Loucy (cell line): ENCODE data around the gene MIEF1.
"Not testable (repeated sequence)": the region's sequence is repeated elsewhere in the genome, so short reads cannot be mapped to it uniquely, and the experiment has no call there.

ENCODE experiments used
- H2AFZ ChIP-seq: fragments of 200-600 bp; sonication (generic); 2 replicates; pipeline ENCODE4 v1.6.0; 2016; ENCODE audit warnings: antibody characterized with exemption, mild to moderate bottlenecking, low read length, moderate library complexity
- H3F3A ChIP-seq: fragments of 200-600 bp; 2 replicates; pipeline ENCODE4 v1.6.0; 2016; ENCODE audit warnings: antibody characterized with exemption, low read depth, mild to moderate bottlenecking
- H3K27me3 ChIP-seq: fragments of 200-600 bp; sonication (generic); 2 replicates; pipeline ENCODE4 v1.6.1; 2014; ENCODE audit warnings: low read length, mild to moderate bottlenecking; ENCODE audit not compliant: insufficient read depth, poor library complexity, severe bottlenecking
- H3K36me3 ChIP-seq: fragments of 200-600 bp; sonication (generic); 2 replicates; pipeline ENCODE4 v1.6.1; 2016; ENCODE audit warnings: low read length; ENCODE audit not compliant: insufficient read depth
- H3K4me1 ChIP-seq: fragments of 200-600 bp; sonication (generic); 2 replicates; pipeline ENCODE4 v1.5.1; 2014; ENCODE audit warnings: low read length, mild to moderate bottlenecking; ENCODE audit not compliant: insufficient read depth, poor library complexity, severe bottlenecking
- H3K4me2 ChIP-seq: fragments of 200-600 bp; sonication (generic); 2 replicates; pipeline ENCODE4 v1.6.0; 2014; ENCODE audit warnings: antibody characterized with exemption, low read length, low read depth, mild to moderate bottlenecking; ENCODE audit not compliant: poor library complexity, severe bottlenecking
- H3K4me3 ChIP-seq: fragments of 200-600 bp; sonication (generic); 2 replicates; pipeline ENCODE4 v1.5.1; 2014; ENCODE audit warnings: low read length, mild to moderate bottlenecking, mixed read lengths; ENCODE audit not compliant: poor library complexity, severe bottlenecking
- H3K79me2 ChIP-seq: fragments of 200-600 bp; sonication (generic); 2 replicates; pipeline ENCODE4 v1.6.1; 2014; ENCODE audit warnings: low read length; ENCODE audit not compliant: insufficient read depth
- H3K9ac ChIP-seq: fragments of 200-600 bp; sonication (generic); 2 replicates; pipeline ENCODE4 v1.6.0; 2014; ENCODE audit warnings: mild to moderate bottlenecking, low read depth, low read length, moderate library complexity; ENCODE audit not compliant: poor library complexity, severe bottlenecking
- H3K9me2 ChIP-seq: fragments of 200-600 bp; sonication (generic); replicated peaks from 2 replicates; pipeline ENCODE4 v1.6.1; 2016; ENCODE audit warnings: low read depth, low read length, mixed read lengths
- H3K9me3 ChIP-seq: fragments of 200-600 bp; sonication (generic); 2 replicates; pipeline ENCODE4 v1.6.1; 2014; ENCODE audit warnings: mild to moderate bottlenecking, antibody characterized with exemption, low read length, low read depth; ENCODE audit not compliant: insufficient read depth
- H4K20me1 ChIP-seq: fragments of 200-600 bp; sonication (generic); 2 replicates; pipeline ENCODE4 v1.6.0; 2014; ENCODE audit warnings: antibody characterized with exemption, low read length, mild to moderate bottlenecking; ENCODE audit not compliant: insufficient read depth, poor library complexity, severe bottlenecking
- CTCF ChIP-seq: fragments of 200-600 bp; sonication (generic); conservative IDR thresholded peaks from 2 replicates; pipeline ENCODE4 v1.5.1; 2014; ENCODE audit warnings: mild to moderate bottlenecking, antibody characterized with exemption, low read length
- EZH2phosphoT487 ChIP-seq: fragments of 200-600 bp; IDR thresholded peaks from 2 replicates; pipeline ENCODE4 v1.6.1; 2018; ENCODE audit warnings: antibody characterized with exemption, mild to moderate bottlenecking, moderate library complexity, borderline replicate concordance

Gene MIEF1

GRCh38 chr22:39518996-39519680 is 17.0 kb downstream of the MIEF1 start:
- Histone ChIP-seq H3K9me2 (no peaks in the 10 kb centered on the region), H3K4me1 (peaks cover 25% of the 10 kb centered on the region), H3K9me3 (no peaks in the 10 kb centered on the region), H3K79me2 (peaks cover 70% of the 10 kb centered on the region), H4K20me1 (peaks cover 45% of the 10 kb centered on the region), H3K4me2 (peak overlapping the region; percentile 94), H2AFZ (peak overlapping the region; percentile 84; the same call in 1 of the 2 replicates), H3K27me3 (peaks cover 13% of the 10 kb centered on the region), H3K36me3 (peaks cover 57% of the 10 kb centered on the region), H3K4me3 (peak overlapping the region; percentile 99), H3F3A (peaks cover 3% of the 10 kb centered on the region), H3K9ac (peak overlapping the region; percentile 100)
- TF ChIP-seq CTCF (no peak), EZH2phosphoT487 (no peak)

GRCh38 chr22:39519681-39520225 is 17.7 kb downstream of the MIEF1 start:
- peak overlapping the region; percentile 94 for H3K4me2 ChIP-seq
- H3K4me1 ChIP-seq, result peaks cover 27% of the 10 kb centered on the region
- H3K9ac ChIP-seq, result peak overlapping the region; percentile 100
- H4K20me1 ChIP-seq, result peaks cover 48% of the 10 kb centered on the region
- peak overlapping the region; percentile 99 for H2AFZ ChIP-seq
- peaks cover 6% of the 10 kb centered on the region for H3F3A ChIP-seq
- TF ChIP-seq EZH2phosphoT487 (no peak), CTCF (peak; percentile 54)
- H3K9me2 ChIP-seq, result no peaks in the 10 kb centered on the region
- peaks cover 73% of the 10 kb centered on the region for H3K79me2 ChIP-seq
- peaks cover 57% of the 10 kb centered on the region for H3K36me3 ChIP-seq
- peak overlapping the region; percentile 99 for H3K4me3 ChIP-seq
- H3K9me3 ChIP-seq, result no peaks in the 10 kb centered on the region
- H3K27me3 ChIP-seq, result peaks cover 13% of the 10 kb centered on the region

- Histone ChIP-seq H3K9ac (peak within 1 kb of the TSS; percentile 100), H3K4me2 (peak within 1 kb of the TSS; percentile 95), H3K4me1 (peaks cover 34% of the 10 kb centered on the region), H3K9me2 (no peaks in the 10 kb centered on the region), H4K20me1 (peaks cover 50% of the 10 kb centered on the region), H3K36me3 (peaks cover 57% of the 10 kb centered on the region), H3K4me3 (peak within 1 kb of the TSS; percentile 99), H3F3A (peaks cover 13% of the 10 kb centered on the region), H2AFZ (peak within 1 kb of the TSS; percentile 99), H3K27me3 (peaks cover 13% of the 10 kb centered on the region), H3K9me3 (no peaks in the 10 kb centered on the region), H3K79me2 (peaks cover 73% of the 10 kb centered on the region)
- TF ChIP-seq CTCF (no peak), EZH2phosphoT487 (no peak)
Observed at GRCh38 chr22:39520226-39521105, 18.4 kb downstream of the MIEF1 start, which contains the start of gene ATF4. TSS of gene ATF4 (plus strand) at chr22:39520562. CDS start at chr22:39521446, 884 bp downstream.

DNA sequence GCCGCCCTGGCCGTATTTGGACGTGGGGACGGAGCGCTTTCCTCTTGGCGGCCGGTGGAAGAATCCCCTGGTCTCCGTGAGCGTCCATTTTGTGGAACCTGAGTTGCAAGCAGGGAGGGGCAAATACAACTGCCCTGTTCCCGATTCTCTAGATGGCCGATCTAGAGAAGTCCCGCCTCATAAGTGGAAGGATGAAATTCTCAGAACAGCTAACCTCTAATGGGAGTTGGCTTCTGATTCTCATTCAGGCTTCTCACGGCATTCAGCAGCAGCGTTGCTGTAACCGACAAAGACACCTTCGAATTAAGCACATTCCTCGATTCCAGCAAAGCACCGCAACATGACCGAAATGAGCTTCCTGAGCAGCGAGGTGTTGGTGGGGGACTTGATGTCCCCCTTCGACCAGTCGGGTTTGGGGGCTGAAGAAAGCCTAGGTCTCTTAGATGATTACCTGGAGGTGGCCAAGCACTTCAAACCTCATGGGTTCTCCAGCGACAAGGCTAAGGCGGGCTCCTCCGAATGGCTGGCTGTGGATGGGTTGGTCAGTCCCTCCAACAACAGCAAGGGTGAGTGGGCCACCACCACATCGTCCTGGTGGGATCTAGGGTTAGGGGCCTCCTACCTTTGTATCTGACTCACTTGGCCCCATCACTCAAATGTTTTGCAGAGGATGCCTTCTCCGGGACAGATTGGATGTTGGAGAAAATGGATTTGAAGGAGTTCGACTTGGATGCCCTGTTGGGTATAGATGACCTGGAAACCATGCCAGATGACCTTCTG is 19.2 kb downstream of the MIEF1 start:
- Histone ChIP-seq H4K20me1 (peaks cover 55% of the 10 kb centered on the region), H3K36me3 (peaks cover 50% of the 10 kb centered on the region), H3K4me3 (peak overlapping the region; percentile 99), H3K4me1 (peaks cover 37% of the 10 kb centered on the region), H3F3A (peaks cover 15% of the 10 kb centered on the region), H3K9ac (peak overlapping the region; percentile 100), H3K79me2 (peaks cover 82% of the 10 kb centered on the region), H3K27me3 (peaks cover 13% of the 10 kb centered on the region), H3K4me2 (peak overlapping the region; percentile 95)
- H3K9me2 ChIP-seq, H3K9me3 ChIP-seq, H2AFZ ChIP-seq: not testable (repeated sequence)
